ENCODE measurements around the gene FSD1. TPM values are rescaled to one million over a fixed set of nuclear protein-coding genes. Genes with fewer than 3 reads are reported as not detected.

The FSD1 gene
- total and polyA plus RNA-seq, 4 donors, result 0.31 to 1.1 (median 0.48) TPM

- ATAC-seq (ENCODE audit: insufficient read depth, low FRiP score) (no peak), DNase-seq (no peak)
- Histone ChIP-seq H3K27ac (ENCODE audit: low read depth in 1 of 2, low read length in 1 of 2) (no peak overlapping the region), H3K36me3 (ENCODE audit: control insufficient read depth in 4 of 4, insufficient read depth in 4 of 4, low read length in 4 of 4) (no peaks in the 10 kb centered on the region), H3K4me3 (no peak overlapping the region), H3K4me1 (ENCODE audit: control insufficient read depth in 5 of 5, insufficient read depth in 5 of 5, low read length in 5 of 5) (peaks cover 0 to 6% (median 0%) of the 10 kb centered on the region in 5 donors), H3K9ac (ENCODE audit: insufficient read depth in 1 of 2, low read length in 2 of 2) (no peak overlapping the region), H3K27me3 (ENCODE audit: control insufficient read depth in 3 of 3, insufficient read depth in 3 of 3, low read length in 2 of 3) (no peaks in the 10 kb centered on the region), H3K9me3 (ENCODE audit: control insufficient read depth in 4 of 4, insufficient read depth in 3 of 4, low read length in 3 of 4) (peaks cover 0 to 4% (median 0%) of the 10 kb centered on the region in 4 donors)
- 76 to 86% methylated on average over 8 of the region's 8 CpGs for WGBS, 2 donors
- TF ChIP-seq CTCF (IDR thresholded peaks at IDR 0.05; ENCODE audit: control extremely low read depth, extremely low read depth), result no peak
Observed at GRCh38 chr19:4298810-4299550, 5.4 kb upstream of the FSD1 start.

GRCh38 chr19:4300589-4300988 is 3.8 kb upstream of the FSD1 start:
- Histone ChIP-seq H3K4me1 (ENCODE audit: control insufficient read depth in 5 of 5, insufficient read depth in 5 of 5, low read length in 5 of 5) (peaks cover 0 to 6% (median 0%) of the 10 kb centered on the region in 5 donors), H3K9ac (ENCODE audit: insufficient read depth in 1 of 2, low read length in 2 of 2) (no peak overlapping the region), H3K9me3 (ENCODE audit: control insufficient read depth in 4 of 4, insufficient read depth in 3 of 4, low read length in 3 of 4) (peaks cover 0 to 4% (median 0%) of the 10 kb centered on the region in 4 donors), H3K36me3 (ENCODE audit: control insufficient read depth in 4 of 4, insufficient read depth in 4 of 4, low read length in 4 of 4) (no peaks in the 10 kb centered on the region), H3K4me3 (no peak overlapping the region), H3K27me3 (ENCODE audit: control insufficient read depth in 3 of 3, insufficient read depth in 3 of 3, low read length in 2 of 3) (no peaks in the 10 kb centered on the region), H3K27ac (ENCODE audit: low read depth in 1 of 2, low read length in 1 of 2) (no peak overlapping the region)
- 83 to 88% methylated on average over 3 of the region's 3 CpGs for WGBS, 2 donors
- TF ChIP-seq CTCF (IDR thresholded peaks at IDR 0.05; ENCODE audit: control extremely low read depth, extremely low read depth), result no peak
- ATAC-seq (ENCODE audit: insufficient read depth, low FRiP score) (no peak), DNase-seq (no peak)

- Histone ChIP-seq H3K4me1 (ENCODE audit: control insufficient read depth in 5 of 5, insufficient read depth in 5 of 5, low read length in 5 of 5) (peaks cover 0 to 2% (median 0%) of the 10 kb centered on the region in 5 donors), H3K36me3 (ENCODE audit: control insufficient read depth in 4 of 4, insufficient read depth in 4 of 4, low read length in 4 of 4) (no peaks in the 10 kb centered on the region), H3K9me3 (ENCODE audit: control insufficient read depth in 4 of 4, insufficient read depth in 3 of 4, low read length in 3 of 4) (peaks cover 0 to 4% (median 0%) of the 10 kb centered on the region in 4 donors), H3K27me3 (ENCODE audit: control insufficient read depth in 3 of 3, insufficient read depth in 3 of 3, low read length in 2 of 3) (no peaks in the 10 kb centered on the region), H3K9ac (ENCODE audit: insufficient read depth in 1 of 2, low read length in 2 of 2) (no peak overlapping the region), H3K27ac (ENCODE audit: low read depth in 1 of 2, low read length in 1 of 2) (no peak overlapping the region), H3K4me3 (no peak overlapping the region)
- 44 to 50% methylated on average over 13 of the region's 13 CpGs for WGBS, 2 donors
- TF ChIP-seq CTCF (IDR thresholded peaks at IDR 0.05; ENCODE audit: control extremely low read depth, extremely low read depth), result no peak
- ATAC-seq (ENCODE audit: insufficient read depth, low FRiP score) (no peak), DNase-seq (no peak)
Observed at GRCh38 chr19:4301590-4302242, 2.7 kb upstream of the FSD1 start.
